Ishikawa (cell line): ENCODE measurements around the gene SRC.

Experiments
- CEBPB ChIP-seq: IDR thresholded peaks from 2 replicates; pipeline ENCODE4 v1.6.1; 2012
- CREB1 ChIP-seq: IDR thresholded peaks from 2 replicates; pipeline ENCODE4 v1.6.1; 2012; ENCODE audit warnings: low read depth
- EP300 ChIP-seq: IDR thresholded peaks from 2 replicates; pipeline ENCODE4 v1.6.1; 2012; ENCODE audit warnings: borderline replicate concordance
- FOXM1 ChIP-seq: IDR thresholded peaks from 2 replicates; pipeline ENCODE4 v1.6.1; 2012; ENCODE audit warnings: low read depth, borderline replicate concordance
- MAX ChIP-seq: IDR thresholded peaks from 2 replicates; pipeline ENCODE4 v1.6.1; 2012
- NFIC ChIP-seq: IDR thresholded peaks from 2 replicates; pipeline ENCODE4 v1.6.1; 2012
- RAD21 ChIP-seq: IDR thresholded peaks from 2 replicates; pipeline ENCODE4 v1.6.1; 2012; ENCODE audit warnings: low read depth
- REST ChIP-seq: IDR thresholded peaks from 2 replicates; pipeline ENCODE4 v1.6.1; 2012; ENCODE audit warnings: low read depth, mild to moderate bottlenecking
- TCF12 ChIP-seq: IDR thresholded peaks from 2 replicates; pipeline ENCODE4 v1.6.1; 2012; ENCODE audit warnings: low read depth
- TEAD4 ChIP-seq: IDR thresholded peaks from 2 replicates; pipeline ENCODE4 v1.6.1; 2012
- USF1 ChIP-seq: IDR thresholded peaks from 2 replicates; pipeline ENCODE4 v1.6.1; 2012

- TF ChIP-seq EP300, result no peak
- no peak for TF ChIP-seq RAD21
- TF ChIP-seq TEAD4, result no peak
- TF ChIP-seq FOXM1, result no peak
- no peak for TF ChIP-seq TCF12
- TF ChIP-seq USF1, result no peak
- TF ChIP-seq CREB1, result no peak
- TF ChIP-seq REST, result no peak
- TF ChIP-seq MAX, result no peak
- TF ChIP-seq CEBPB, result no peak
- no peak for TF ChIP-seq NFIC
Observed at GRCh38 chr20:37451616-37452015, 105.7 kb downstream of the SRC start.
